Neural crest cell (in vitro differentiated cells): Measurements from ENCODE around the gene ROPN1L. TPM values are rescaled to one million over a fixed set of nuclear protein-coding genes. Genes with fewer than 3 reads are reported as not detected.
"Not testable (repeated sequence)": the region's sequence is repeated elsewhere in the genome, so short reads cannot be mapped to it uniquely, and the experiment has no call there.

ENCODE experiments used
- DNase-seq: peaks from one replicate; pipeline ENCODE4 v3.0.0; 2021; ENCODE audit warnings: low read depth, mixed read lengths, low spot score
- H3K27ac Mint-ChIP-seq: one replicate; pipeline ENCODE4 v1.8.0; 2021; ENCODE audit warnings: mild to moderate bottlenecking, mixed read lengths; ENCODE audit not compliant: unreplicated experiment
- H3K27me3 Mint-ChIP-seq: 2 replicates; pipeline ENCODE4 v1.8.0; 2021; ENCODE audit warnings: low read depth, mild to moderate bottlenecking, mixed read lengths
- H3K36me3 Mint-ChIP-seq: 2 replicates; pipeline ENCODE4 v1.8.0; 2021; ENCODE audit warnings: low read depth, mild to moderate bottlenecking, mixed read lengths
- H3K4me1 Mint-ChIP-seq: 2 replicates; pipeline ENCODE4 v1.8.0; 2021; ENCODE audit warnings: mixed read lengths
- H3K4me3 Mint-ChIP-seq: one replicate; pipeline ENCODE4 v1.8.0; 2021; ENCODE audit warnings: mild to moderate bottlenecking, mixed read lengths
- H3K9me3 Mint-ChIP-seq: 2 replicates; pipeline ENCODE4 v1.8.0; 2021; ENCODE audit warnings: mixed read lengths
- total RNA-seq: library from RNA; stranded (reverse); gene quantifications from 2 replicates; pipeline ENCODE4 v1.2.1, GENCODE V29; 2021
- TF ChIP-seq, protein P1 (sequence below): fragments of 200-600 bp; sonication (generic); conservative IDR thresholded peaks from 2 replicates; pipeline ENCODE4 v1.5.0; 2021; ENCODE audit warnings: antibody characterized with exemption, mild to moderate bottlenecking

The ROPN1L gene
- total RNA-seq, 1 donor from 2014 or later, result 0.68 TPM

- Mint-ChIP-seq H3K27me3 (peaks cover 6% of the 10 kb centered on the region), H3K36me3 (peaks cover 4% of the 10 kb centered on the region), H3K4me3 (no peak overlapping the region), H3K4me1 (no peaks in the 10 kb centered on the region), H3K27ac (no peak overlapping the region), H3K9me3 (peaks cover 8% of the 10 kb centered on the region)
- no peak for DNase-seq
- TF ChIP-seq, protein P1, sequence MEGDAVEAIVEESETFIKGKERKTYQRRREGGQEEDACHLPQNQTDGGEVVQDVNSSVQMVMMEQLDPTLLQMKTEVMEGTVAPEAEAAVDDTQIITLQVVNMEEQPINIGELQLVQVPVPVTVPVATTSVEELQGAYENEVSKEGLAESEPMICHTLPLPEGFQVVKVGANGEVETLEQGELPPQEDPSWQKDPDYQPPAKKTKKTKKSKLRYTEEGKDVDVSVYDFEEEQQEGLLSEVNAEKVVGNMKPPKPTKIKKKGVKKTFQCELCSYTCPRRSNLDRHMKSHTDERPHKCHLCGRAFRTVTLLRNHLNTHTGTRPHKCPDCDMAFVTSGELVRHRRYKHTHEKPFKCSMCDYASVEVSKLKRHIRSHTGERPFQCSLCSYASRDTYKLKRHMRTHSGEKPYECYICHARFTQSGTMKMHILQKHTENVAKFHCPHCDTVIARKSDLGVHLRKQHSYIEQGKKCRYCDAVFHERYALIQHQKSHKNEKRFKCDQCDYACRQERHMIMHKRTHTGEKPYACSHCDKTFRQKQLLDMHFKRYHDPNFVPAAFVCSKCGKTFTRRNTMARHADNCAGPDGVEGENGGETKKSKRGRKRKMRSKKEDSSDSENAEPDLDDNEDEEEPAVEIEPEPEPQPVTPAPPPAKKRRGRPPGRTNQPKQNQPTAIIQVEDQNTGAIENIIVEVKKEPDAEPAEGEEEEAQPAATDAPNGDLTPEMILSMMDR, result no peak
Measured at GRCh38 chr5:10493884-10494283, 52.2 kb downstream of the ROPN1L start.

DNA sequence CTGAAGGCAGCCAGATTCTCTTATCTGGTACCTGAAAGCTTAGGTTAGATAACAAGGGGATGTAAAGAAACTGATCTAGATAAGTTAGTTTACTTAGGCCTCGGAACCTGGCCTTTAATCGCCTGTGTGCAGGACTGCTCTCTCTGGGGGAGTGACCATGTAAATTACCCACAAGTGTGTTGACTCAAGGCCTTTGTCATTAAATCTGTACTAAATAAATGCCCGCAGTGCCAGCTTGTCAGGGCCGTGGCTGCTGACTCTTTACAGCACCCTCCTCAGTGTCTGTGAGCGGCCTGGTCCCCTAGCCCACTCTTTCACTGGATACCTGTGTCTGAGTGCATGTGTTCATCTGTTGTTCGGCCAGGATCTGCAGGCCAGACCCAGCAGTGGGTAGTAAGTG is 52.8 kb downstream of the ROPN1L start:
- H3K4me3 Mint-ChIP-seq, DNase-seq, H3K27me3 Mint-ChIP-seq, H3K36me3 Mint-ChIP-seq, H3K27ac Mint-ChIP-seq, H3K9me3 Mint-ChIP-seq, H3K4me1 Mint-ChIP-seq: not testable (repeated sequence)

- peaks cover 4% of the 10 kb centered on the region for H3K36me3 Mint-ChIP-seq
- H3K27me3 Mint-ChIP-seq, result no peaks in the 10 kb centered on the region
- DNase-seq, result no peak
- TF ChIP-seq, protein P1, result no peak
- peaks cover 8% of the 10 kb centered on the region for H3K9me3 Mint-ChIP-seq
- no peaks in the 10 kb centered on the region for H3K4me1 Mint-ChIP-seq
- H3K27ac Mint-ChIP-seq, result no peak overlapping the region
- no peak overlapping the region for H3K4me3 Mint-ChIP-seq
Measured at GRCh38 chr5:10497554-10497953, 55.9 kb downstream of the ROPN1L start.

- H3K27me3 Mint-ChIP-seq, result no peaks in the 10 kb centered on the region
- H3K27ac Mint-ChIP-seq, result no peak overlapping the region
Measured at GRCh38 chr5:10498350-10498749, 56.7 kb downstream of the ROPN1L start.

DNA sequence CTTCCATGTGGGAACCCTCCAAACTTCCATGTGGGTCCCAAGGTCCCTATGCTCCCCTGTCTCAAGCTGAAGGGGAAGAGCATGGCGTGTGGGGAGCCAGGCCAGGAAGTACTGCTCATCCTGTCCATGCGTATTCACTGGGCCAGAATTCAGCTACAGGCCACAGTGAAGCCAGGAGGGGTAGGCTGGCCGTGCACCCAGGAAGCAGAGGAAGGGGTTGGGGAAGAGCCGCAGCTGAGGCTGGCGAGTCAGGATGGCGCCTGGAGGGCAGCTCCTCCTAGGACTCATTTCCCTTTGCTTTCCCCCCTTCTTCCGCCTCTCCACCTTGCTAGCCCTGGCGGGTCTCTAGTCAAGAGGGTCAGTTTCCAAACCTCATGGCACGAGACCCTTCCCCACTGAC is 57.4 kb downstream of the ROPN1L start:
- Mint-ChIP-seq H3K36me3 (peaks cover 3% of the 10 kb centered on the region), H3K4me1 (peaks cover 6% of the 10 kb centered on the region), H3K9me3 (peaks cover 5% of the 10 kb centered on the region), H3K4me3 (no peak overlapping the region), H3K27me3 (no peaks in the 10 kb centered on the region), H3K27ac (no peak overlapping the region)
- TF ChIP-seq, protein P1, result no peak
- no peak for DNase-seq

More at GRCh38 chr5:10498350-10498749, 56.7 kb downstream of the ROPN1L start:
- H3K36me3 Mint-ChIP-seq, result peaks cover 4% of the 10 kb centered on the region
- H3K4me1 Mint-ChIP-seq, result no peaks in the 10 kb centered on the region
- H3K9me3 Mint-ChIP-seq, result peaks cover 8% of the 10 kb centered on the region
- no peak overlapping the region for H3K4me3 Mint-ChIP-seq
- no peak for DNase-seq
- TF ChIP-seq, protein P1, result no peak

GRCh38 chr5:10499776-10500175 is 58.1 kb downstream of the ROPN1L start:
- H3K4me3 Mint-ChIP-seq, result no peak overlapping the region
- H3K4me1 Mint-ChIP-seq, result peaks cover 6% of the 10 kb centered on the region
- TF ChIP-seq, protein P1, result no peak
- DNase-seq, result no peak
- no peak overlapping the region for H3K27ac Mint-ChIP-seq
- H3K36me3 Mint-ChIP-seq, result no peaks in the 10 kb centered on the region
- no peaks in the 10 kb centered on the region for H3K9me3 Mint-ChIP-seq
- H3K27me3 Mint-ChIP-seq, result no peaks in the 10 kb centered on the region
